IgD-negative memory B cell (primary cell): Measurements from ENCODE around the gene ROR2. TPM values are rescaled to one million over a fixed set of nuclear protein-coding genes. Genes with fewer than 3 reads are reported as not detected.
A peak's percentile ranks its signal among the peaks of the same experiment; 100 is the strongest.

ENCODE experiments used
- H3K27ac Mint-ChIP-seq, 3 donors: one replicate each; pipeline ENCODE4 v1.8.0; 2020 to 2022; ENCODE audit warnings: mild to moderate bottlenecking in 3 of 3, mixed read lengths in 3 of 3, moderate library complexity in 1 of 3
- H3K27me3 Mint-ChIP-seq: one replicate; pipeline ENCODE4 v1.8.0; 2021; ENCODE audit warnings: mixed read lengths
- H3K36me3 Mint-ChIP-seq: one replicate; pipeline ENCODE4 v1.8.0; 2020; ENCODE audit warnings: mild to moderate bottlenecking, mixed read lengths
- H3K4me1 Mint-ChIP-seq, 3 donors: one replicate each; pipeline ENCODE4 v1.8.0; 2020 to 2022; ENCODE audit warnings: mixed read lengths in 3 of 3, mild to moderate bottlenecking in 1 of 3
- H3K4me3 Mint-ChIP-seq, 4 donors: one replicate each; pipeline ENCODE4 v1.8.0; 2020 to 2022; ENCODE audit warnings: mild to moderate bottlenecking in 4 of 4, mixed read lengths in 4 of 4, moderate library complexity in 3 of 4
- H3K9me3 Mint-ChIP-seq, 3 donors: one replicate each; pipeline ENCODE4 v1.8.0; 2020 to 2021; ENCODE audit warnings: mixed read lengths in 3 of 3, mild to moderate bottlenecking in 1 of 3
- polyA plus RNA-seq: library from polyadenylated mRNA; unstranded; fragments of 300-500 nt; fragmentation: Illumina TruSeq; gene quantifications from one replicate; pipeline ENCODE4 v1.2.3, GENCODE V29; 2021

The ROR2 gene
- polyA plus RNA-seq, 1 donor from 2014 or later, result not detected

DNA sequence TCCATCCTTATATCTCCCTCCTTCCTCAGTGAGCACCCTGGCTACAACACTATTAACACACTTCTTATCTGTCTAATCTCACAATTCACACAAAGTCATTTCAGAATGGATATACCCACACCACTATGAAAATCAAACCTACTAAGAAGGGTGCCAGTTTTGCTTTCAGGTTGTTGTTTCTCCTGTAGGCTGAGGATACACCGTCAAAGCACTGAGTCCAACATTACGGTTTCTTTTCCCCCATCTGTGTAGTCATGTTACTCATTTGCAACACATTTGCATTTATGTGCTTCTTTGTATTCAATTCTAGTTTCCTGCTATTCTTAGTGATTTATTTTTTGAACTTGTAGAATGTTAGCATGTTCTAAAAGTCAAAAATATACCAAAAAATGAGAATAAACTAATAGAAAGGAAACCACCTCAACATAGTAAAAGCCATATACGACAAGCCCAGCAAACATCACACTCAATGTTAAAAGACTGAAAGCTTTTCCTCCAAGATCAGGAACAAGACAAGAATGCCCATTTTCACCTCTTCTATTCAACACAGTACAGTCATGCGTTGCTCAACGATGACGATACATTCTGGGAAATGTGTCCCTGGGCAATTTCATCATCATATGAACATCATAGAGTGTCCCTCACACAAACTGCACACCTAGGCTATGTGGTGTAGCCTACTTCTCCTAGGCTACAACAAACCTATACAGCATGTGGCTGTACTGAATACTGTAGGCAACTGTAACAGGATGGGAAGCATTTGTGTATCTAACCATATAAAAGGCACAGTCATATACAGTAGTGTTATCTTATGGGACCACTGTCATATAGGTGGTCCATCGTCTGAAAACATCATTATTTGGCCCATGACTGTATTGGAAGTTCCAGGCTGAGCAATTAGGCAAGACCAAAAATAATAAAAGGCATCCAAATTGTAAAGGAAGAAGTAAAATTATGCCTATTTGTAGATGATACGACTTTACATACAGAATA lies 6.3 kb downstream of the ROR2 start:
- Mint-ChIP-seq H3K4me1 (peaks cover 0 to 2% (median 0%) of the 10 kb centered on the region in 3 donors), H3K27me3 (peaks cover 30% of the 10 kb centered on the region)

DNA sequence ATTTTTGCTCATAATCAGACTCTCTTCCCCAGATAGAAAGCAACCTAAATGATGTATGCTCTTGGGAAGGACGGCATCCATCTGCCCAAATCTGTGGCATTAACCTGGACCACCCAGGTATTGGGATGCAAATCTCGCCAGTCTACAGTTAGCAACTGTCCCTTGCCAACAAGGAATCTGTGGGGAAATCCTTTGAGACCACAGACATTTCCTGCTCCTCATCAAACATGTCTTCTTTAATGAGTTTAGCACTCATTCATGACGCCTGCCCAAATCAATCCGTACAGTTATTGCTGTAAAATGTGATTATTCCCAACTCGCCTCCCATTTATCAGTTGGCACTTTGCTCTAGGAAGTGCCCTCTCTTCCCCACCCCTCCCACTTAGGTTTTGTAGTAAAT lies 7.8 kb downstream of the ROR2 start:
- peaks cover 24% of the 10 kb centered on the region for H3K27me3 Mint-ChIP-seq
- H3K27ac Mint-ChIP-seq, result no peak overlapping the region
- H3K4me3 Mint-ChIP-seq, result no peak overlapping the region
- no peaks in the 10 kb centered on the region for H3K4me1 Mint-ChIP-seq
- H3K36me3 Mint-ChIP-seq, result no peaks in the 10 kb centered on the region
- peaks cover 0 to 5% (median 0%) of the 10 kb centered on the region in 3 donors for H3K9me3 Mint-ChIP-seq

More for the DNA sequence above, 6.3 kb downstream of the ROR2 start:
- Mint-ChIP-seq H3K9me3 (peaks cover 0 to 5% (median 0%) of the 10 kb centered on the region in 3 donors), H3K4me3 (no peak overlapping the region), H3K27ac (peak overlapping the region in 1 of 3 donors; percentile 39), H3K36me3 (no peaks in the 10 kb centered on the region)

DNA sequence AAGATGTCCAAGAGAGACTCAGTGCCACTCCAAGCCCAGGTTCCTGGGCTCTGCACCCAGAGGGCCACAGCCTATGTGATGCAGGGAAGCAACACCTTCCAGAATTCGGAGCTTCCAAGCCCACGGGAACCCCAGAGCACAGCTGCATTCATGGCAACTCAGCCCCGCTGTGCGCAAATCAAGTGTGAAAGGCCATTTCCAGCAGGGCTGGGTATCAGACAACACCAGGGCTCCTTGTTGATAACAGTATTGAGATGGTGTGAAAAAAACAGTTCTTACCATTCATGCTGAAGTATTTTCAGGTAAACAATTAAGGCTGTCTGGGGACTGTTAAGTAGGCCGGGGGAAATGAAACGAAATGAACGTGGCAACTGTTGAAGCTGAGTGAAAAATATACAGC lies 10.1 kb downstream of the ROR2 start:
- peaks cover 17% of the 10 kb centered on the region for H3K27me3 Mint-ChIP-seq
- H3K9me3 Mint-ChIP-seq, result peaks cover 0 to 5% (median 0%) of the 10 kb centered on the region in 3 donors
- no peaks in the 10 kb centered on the region for H3K4me1 Mint-ChIP-seq
- no peak overlapping the region for H3K4me3 Mint-ChIP-seq
- H3K27ac Mint-ChIP-seq, result no peak overlapping the region
- no peaks in the 10 kb centered on the region for H3K36me3 Mint-ChIP-seq

DNA sequence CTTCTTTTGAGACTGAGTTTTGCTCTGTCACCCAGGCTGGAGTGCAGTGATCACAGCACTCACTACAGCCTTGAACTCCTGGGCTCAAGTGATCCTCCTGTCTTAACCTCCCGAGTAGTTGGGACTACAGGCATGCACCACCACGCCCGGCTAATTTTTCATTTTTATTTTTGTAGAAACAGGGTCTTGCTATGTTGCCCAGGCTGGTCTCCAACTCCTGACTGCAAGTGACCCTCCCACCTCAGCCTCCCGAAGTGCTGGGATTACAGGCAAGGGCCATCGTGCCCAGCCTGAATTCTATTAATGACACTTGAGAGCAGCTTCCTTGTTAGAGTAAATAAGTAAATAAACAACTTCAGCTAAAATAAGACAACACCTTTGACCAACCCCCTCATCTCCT lies 12.3 kb downstream of the ROR2 start:
- Mint-ChIP-seq H3K27me3 (peaks cover 10% of the 10 kb centered on the region), H3K4me3 (no peak overlapping the region), H3K4me1 (no peaks in the 10 kb centered on the region), H3K9me3 (peaks cover 0 to 5% (median 0%) of the 10 kb centered on the region in 3 donors), H3K27ac (no peak overlapping the region), H3K36me3 (no peaks in the 10 kb centered on the region)

DNA sequence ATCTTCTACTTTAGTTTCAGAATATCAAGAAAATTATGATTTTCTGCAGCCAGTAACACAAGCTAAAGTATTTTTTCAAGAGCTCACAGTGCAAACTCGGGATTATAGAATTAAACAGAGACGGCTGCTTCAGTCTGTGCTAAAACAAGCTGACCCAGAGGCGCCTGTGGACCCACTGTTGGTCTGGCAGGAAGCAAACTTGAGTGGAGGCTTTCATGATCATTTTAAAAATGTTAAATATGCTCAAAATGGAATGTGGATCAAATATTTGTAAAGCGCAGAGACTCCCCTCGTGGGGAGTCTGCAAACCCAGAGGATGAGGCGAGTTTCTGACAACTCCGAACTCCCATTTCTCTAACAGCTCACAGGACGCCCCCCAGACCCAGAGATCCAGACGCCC lies 13.0 kb downstream of the ROR2 start:
- H3K36me3 Mint-ChIP-seq, result no peaks in the 10 kb centered on the region
- no peak overlapping the region for H3K27ac Mint-ChIP-seq
- H3K4me1 Mint-ChIP-seq, result no peaks in the 10 kb centered on the region
- no peak overlapping the region for H3K4me3 Mint-ChIP-seq
- peaks cover 4% of the 10 kb centered on the region for H3K27me3 Mint-ChIP-seq
- H3K9me3 Mint-ChIP-seq, result peaks cover 0 to 3% (median 1%) of the 10 kb centered on the region in 3 donors

DNA sequence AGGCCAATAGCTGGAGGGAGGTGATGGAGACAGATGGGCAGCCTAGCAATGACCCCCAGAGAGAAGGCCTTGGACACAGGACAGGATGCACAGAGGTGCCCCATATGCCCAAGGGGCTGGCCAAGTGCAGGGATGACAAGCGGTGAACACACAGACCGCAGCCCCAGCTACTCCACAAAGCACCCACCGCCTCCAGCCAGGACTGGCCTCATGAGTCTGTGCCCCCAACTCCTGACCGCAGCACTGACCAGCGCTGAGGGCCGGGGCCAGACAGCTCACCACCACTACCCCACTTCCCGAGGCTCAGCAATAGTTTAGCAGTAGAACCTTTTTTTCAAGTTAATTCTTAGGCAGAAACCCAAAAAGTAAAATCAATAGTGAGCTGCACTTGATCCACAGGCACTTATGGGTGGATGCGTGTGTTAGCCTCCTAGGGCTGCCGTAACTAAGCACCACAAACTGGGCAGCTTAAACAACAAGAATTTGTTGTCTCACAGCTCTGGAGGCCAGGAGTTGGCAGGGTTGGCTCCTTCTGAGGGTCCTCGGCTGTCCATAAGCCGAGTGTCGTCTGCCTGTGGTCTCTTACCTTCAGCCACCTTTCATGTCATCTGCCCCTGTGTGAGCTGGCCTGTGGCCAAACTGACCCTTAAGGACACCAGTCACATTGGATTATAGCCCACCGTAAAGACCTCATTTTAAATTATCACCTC lies 14.1 kb downstream of the ROR2 start:
- Mint-ChIP-seq H3K36me3 (no peaks in the 10 kb centered on the region), H3K4me3 (no peak overlapping the region), H3K27me3 (peaks cover 1% of the 10 kb centered on the region), H3K4me1 (no peaks in the 10 kb centered on the region), H3K27ac (no peak overlapping the region), H3K9me3 (peaks cover 1 to 12% (median 5%) of the 10 kb centered on the region in 3 donors)

DNA sequence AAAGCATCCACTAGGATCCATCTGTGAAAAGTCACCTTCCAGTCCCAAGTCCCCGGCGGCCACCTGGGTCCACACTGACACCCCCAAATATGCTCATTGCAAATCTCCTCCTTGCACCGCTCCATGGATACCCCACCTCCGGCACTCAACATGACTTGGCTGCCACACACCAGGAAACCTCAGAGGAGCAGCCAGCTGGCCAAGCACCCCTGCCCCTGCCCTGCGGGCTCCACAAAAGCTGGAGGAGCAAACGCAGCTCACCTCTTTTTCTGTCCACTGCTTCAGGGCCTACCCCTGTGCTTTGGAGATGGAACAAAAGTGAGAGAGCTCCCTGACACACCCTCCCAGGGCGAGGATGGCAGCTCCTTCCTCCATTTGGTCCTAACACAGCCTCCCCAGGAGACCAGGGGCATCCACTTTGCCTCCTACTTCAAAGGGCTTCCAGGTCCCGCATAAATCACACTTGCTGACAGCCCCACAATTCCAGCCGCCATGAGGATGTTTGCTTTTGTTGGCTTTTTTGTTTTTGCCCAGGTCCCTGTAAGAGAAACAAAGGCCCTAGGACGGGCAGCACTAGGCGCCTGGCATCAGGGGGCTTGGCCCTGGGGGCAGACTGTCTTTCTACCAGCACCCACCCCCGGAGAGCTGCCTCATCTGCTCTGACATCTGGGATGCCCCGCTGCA lies 14.8 kb downstream of the ROR2 start:
- Mint-ChIP-seq H3K4me3 (no peak overlapping the region), H3K9me3 (peaks cover 1 to 20% (median 5%) of the 10 kb centered on the region in 3 donors), H3K27me3 (peaks cover 1% of the 10 kb centered on the region), H3K27ac (no peak overlapping the region), H3K4me1 (no peaks in the 10 kb centered on the region), H3K36me3 (no peaks in the 10 kb centered on the region)

DNA sequence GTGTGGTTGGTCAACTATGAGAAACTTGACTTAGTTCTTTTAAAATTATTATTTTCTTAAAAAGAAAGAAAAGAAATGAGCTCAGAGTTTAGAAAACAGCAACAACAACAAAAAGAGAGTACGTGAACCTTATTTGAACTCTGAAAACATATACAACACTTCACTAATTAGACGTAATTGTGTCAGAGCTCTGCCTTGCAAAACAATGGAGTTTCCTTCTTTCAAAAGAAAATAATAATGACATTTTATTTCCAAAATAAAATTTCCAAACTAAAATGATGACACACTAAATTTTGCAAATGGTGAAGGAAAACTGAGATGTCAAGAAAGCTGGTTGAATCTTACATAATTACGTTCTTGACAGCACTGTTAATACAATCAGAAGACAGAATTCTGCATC lies 15.4 kb downstream of the ROR2 start:
- H3K4me3 Mint-ChIP-seq, result no peak overlapping the region
- H3K9me3 Mint-ChIP-seq, result peaks cover 1 to 25% (median 5%) of the 10 kb centered on the region in 3 donors
- no peaks in the 10 kb centered on the region for H3K36me3 Mint-ChIP-seq
- no peaks in the 10 kb centered on the region for H3K4me1 Mint-ChIP-seq
- H3K27ac Mint-ChIP-seq, result no peak overlapping the region
- peaks cover 1% of the 10 kb centered on the region for H3K27me3 Mint-ChIP-seq

DNA sequence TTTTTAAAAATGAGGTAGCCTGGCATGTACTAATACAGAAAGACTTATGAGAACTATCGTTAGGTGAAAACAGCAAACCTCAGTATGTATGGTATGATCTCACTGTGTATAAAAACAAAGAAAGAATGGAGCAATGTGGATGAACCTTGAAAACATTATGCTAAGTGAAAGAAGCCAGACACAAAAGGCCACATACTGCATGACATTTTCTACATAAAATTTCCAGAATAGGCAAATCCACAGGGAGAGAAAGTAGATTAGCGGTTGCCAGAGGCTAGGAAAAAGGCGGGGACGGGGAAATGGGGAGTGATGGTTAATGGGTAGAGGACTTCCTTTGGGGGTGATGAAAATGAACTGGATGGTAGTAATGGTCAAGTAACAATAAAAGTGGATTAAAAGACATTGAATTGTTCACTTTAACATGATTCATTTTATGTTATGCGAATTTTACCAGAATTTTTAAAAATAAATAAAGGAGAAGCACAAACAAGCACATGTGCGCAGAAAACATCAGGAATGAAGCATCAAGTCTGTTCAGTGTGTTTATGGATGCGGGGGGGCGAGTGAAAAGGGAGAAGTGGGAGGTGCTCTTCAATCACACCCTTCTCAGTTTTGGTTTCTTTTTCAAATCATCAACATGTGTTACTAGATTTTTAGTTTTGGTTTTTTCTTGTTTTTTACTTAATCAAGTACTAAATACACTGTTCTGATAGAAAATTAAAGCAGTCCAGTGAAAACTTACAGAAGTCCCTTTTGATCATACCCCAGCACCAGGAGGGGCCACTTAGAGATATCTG lies 16.3 kb downstream of the ROR2 start:
- H3K27me3 Mint-ChIP-seq, result peaks cover 1% of the 10 kb centered on the region

DNA sequence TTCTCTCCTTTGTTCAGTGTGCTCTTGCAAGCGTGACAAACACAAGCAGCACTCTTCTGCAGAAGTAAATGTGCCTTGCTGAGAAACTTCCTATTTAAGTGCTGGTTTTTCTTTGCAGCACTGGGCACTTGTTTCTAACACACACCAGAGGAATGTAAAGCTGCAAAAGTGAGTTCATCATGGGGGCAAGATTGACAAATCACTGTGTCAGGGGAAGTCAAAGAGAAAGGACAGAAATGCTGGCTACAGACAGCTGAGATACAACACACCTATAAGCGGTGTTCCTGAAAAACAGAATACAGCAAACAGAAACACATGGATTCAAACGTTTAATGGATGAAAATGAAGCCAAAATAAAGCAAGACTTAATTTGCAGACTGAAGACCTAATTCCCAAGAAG lies 19.6 kb downstream of the ROR2 start:
- no peaks in the 10 kb centered on the region for H3K36me3 Mint-ChIP-seq
- H3K4me1 Mint-ChIP-seq, result no peaks in the 10 kb centered on the region
- peaks cover 4% of the 10 kb centered on the region for H3K27me3 Mint-ChIP-seq
- no peak overlapping the region for H3K27ac Mint-ChIP-seq
- peaks cover 1 to 29% (median 5%) of the 10 kb centered on the region in 3 donors for H3K9me3 Mint-ChIP-seq
- no peak overlapping the region for H3K4me3 Mint-ChIP-seq

More for the DNA sequence above, 16.3 kb downstream of the ROR2 start:
- H3K4me3 Mint-ChIP-seq, result no peak overlapping the region
- no peaks in the 10 kb centered on the region for H3K4me1 Mint-ChIP-seq
- no peak overlapping the region for H3K27ac Mint-ChIP-seq
- H3K9me3 Mint-ChIP-seq, result peaks cover 1 to 29% (median 5%) of the 10 kb centered on the region in 3 donors
- H3K36me3 Mint-ChIP-seq, result no peaks in the 10 kb centered on the region

DNA sequence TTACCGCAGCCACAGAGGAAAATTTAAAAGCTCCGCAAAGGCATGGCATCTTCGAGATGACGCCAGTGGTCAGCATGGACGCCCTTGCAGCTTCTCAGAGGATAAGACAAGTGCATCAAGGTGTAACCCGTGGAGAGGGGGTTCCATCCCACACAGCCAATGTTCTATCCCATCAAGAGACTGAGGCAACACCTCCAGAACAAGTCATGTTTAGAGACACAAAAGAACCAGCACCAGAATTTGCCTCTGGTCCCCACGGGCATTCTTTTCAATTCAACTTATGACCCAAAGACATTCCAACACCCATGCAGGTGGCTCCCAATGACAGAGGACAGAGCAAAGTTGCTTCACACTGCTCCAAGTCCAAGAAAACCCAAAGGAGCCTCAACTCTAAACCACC lies 20.7 kb downstream of the ROR2 start:
- Mint-ChIP-seq H3K36me3 (no peaks in the 10 kb centered on the region), H3K4me1 (no peaks in the 10 kb centered on the region), H3K27ac (peak overlapping the region in 1 of 3 donors; percentile 24), H3K4me3 (peak overlapping the region in 1 of 4 donors; percentile 55), H3K9me3 (peaks cover 1 to 29% (median 7%) of the 10 kb centered on the region in 3 donors), H3K27me3 (peaks cover 6% of the 10 kb centered on the region)

DNA sequence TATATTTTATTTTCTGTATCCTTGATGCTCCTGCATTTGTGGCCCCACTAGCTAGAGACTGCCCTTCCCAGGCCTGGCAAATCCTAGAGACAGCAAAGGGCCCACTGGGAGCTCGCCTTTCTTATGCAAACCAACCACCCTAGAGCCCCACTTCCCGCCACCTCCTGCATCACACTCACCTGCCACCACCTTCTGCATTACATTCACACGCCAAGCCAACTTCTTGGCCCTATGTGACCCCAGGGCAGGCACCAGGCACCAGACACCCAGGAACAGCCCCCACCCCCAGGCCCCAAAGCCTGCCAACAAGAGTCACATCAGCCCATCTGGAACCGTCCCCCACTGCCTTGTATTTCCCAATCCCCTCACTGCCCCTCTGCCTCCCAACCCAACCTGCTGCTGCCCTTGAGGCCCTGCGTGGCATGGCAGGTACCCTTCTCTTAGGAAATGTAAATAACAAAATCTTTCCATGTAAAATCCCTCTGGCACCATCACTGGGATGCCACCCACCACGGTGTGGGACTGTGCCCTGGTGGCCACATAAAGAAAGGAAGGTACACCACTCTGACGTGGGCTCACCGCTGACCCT lies 22.0 kb downstream of the ROR2 start:
- Mint-ChIP-seq H3K27me3 (peaks cover 14% of the 10 kb centered on the region), H3K36me3 (no peaks in the 10 kb centered on the region), H3K9me3 (peaks cover 1 to 29% (median 7%) of the 10 kb centered on the region in 3 donors), H3K4me1 (no peaks in the 10 kb centered on the region), H3K27ac (no peak overlapping the region), H3K4me3 (no peak overlapping the region)

DNA sequence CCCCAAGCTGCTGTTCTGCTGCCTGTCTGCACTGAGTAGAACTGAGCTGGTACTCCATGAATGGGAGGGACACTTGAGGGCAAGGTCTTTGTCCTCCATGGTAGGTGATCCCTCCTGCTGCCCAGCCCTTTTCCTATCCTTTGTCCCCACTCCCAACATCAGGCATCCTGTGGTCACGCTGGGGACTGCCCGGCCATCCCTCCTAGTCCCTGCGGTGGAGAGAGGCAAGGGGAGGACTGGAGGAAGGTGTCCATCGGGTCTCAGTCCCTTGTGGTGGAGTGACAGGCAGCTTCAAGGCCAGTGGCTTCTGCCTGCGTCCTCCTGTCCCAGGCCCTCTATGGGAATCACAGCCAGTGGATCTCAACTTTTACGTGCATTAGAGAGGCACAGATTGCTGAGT lies 25.9 kb downstream of the ROR2 start:
- H3K36me3 Mint-ChIP-seq, result no peaks in the 10 kb centered on the region
- H3K9me3 Mint-ChIP-seq, result peaks cover 0 to 2% (median 0%) of the 10 kb centered on the region in 3 donors
- peak overlapping the region in 1 of 3 donors; percentile 17 for H3K27ac Mint-ChIP-seq
- H3K4me1 Mint-ChIP-seq, result peaks cover 0 to 1% (median 0%) of the 10 kb centered on the region in 3 donors
- H3K4me3 Mint-ChIP-seq, result no peak overlapping the region
- H3K27me3 Mint-ChIP-seq, result peaks cover 32% of the 10 kb centered on the region

DNA sequence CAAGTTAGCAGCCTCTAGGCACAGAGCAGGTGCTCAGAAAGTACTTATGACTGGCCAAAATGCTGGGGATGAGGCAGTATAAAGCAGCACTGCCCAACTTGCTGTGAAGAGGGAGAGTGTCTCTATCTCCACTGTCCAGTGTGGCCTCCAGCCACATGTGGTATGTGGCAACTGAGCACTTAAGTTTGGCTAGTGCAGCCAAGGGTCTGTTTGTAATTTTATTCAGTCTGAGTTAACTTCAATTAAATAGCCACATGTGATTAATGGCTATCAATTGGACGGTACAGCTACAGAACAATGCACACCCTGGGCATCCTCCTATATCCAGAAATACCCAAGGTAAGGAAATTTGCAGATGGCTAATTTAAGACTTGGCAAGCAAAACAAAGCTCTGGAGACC lies 26.9 kb downstream of the ROR2 start:
- H3K4me1 Mint-ChIP-seq, result peaks cover 0 to 1% (median 0%) of the 10 kb centered on the region in 3 donors
- H3K27ac Mint-ChIP-seq, result no peak overlapping the region
- H3K4me3 Mint-ChIP-seq, result no peak overlapping the region
- peaks cover 34% of the 10 kb centered on the region for H3K27me3 Mint-ChIP-seq
- H3K36me3 Mint-ChIP-seq, result no peaks in the 10 kb centered on the region
- peaks cover 0 to 2% (median 0%) of the 10 kb centered on the region in 3 donors for H3K9me3 Mint-ChIP-seq
